SJSA1 (cell line): ENCODE data around the gene DLG2. TPM values are rescaled to one million over a fixed set of nuclear protein-coding genes. Genes with fewer than 3 reads are reported as not detected.

ENCODE experiments used
- DNase-seq, 2 experiments: peaks; one replicate each; pipeline ENCODE4 v3.0.0-alpha.2; 2015 to 2020; ENCODE audit warnings: low spot score in 2 of 2, low read depth in 1 of 2
- H3K27ac ChIP-seq: fragments of 250-450 bp; sonication (Bioruptor Pico); 2 replicates; pipeline ENCODE4 v1.5.1; 2020; ENCODE audit warnings: mild to moderate bottlenecking, moderate library complexity
- H3K27me3 ChIP-seq: fragments of 250-450 bp; sonication (Bioruptor Pico); replicated peaks from 2 replicates; pipeline ENCODE4 v1.5.1; 2020; ENCODE audit warnings: mild to moderate bottlenecking, moderate library complexity
- H3K36me3 ChIP-seq: fragments of 250-450 bp; sonication (Bioruptor Pico); 2 replicates; pipeline ENCODE4 v1.5.1; 2020; ENCODE audit warnings: mild to moderate bottlenecking
- H3K4me1 ChIP-seq: fragments of 250-450 bp; sonication (Bioruptor Pico); replicated peaks from 2 replicates; pipeline ENCODE4 v1.6.1; 2021; ENCODE audit warnings: mild to moderate bottlenecking
- H3K4me3 ChIP-seq: fragments of 250-450 bp; sonication (Bioruptor Pico); 2 replicates; pipeline ENCODE4 v1.5.1; 2020; ENCODE audit warnings: mild to moderate bottlenecking
- H3K9me3 ChIP-seq: fragments of 250-450 bp; sonication (Bioruptor Pico); replicated peaks from 2 replicates; pipeline ENCODE4 v1.5.1; 2020; ENCODE audit warnings: mild to moderate bottlenecking
- total RNA-seq: library from RNA; depleted of rRNA; stranded (reverse); fragments of >200 nt; shearing (Covaris generic); gene quantifications from 2 replicates; pipeline ENCODE4 v1.2.3, GENCODE V29; 2014

Gene DLG2
- total RNA-seq, 1 experiment from 2014 or later = 0.13 TPM

GRCh38 chr11:84628871-84629620 is 998.1 kb downstream of the DLG2 start:
- Histone ChIP-seq H3K4me1 (no peaks in the 10 kb centered on the region), H3K36me3 (no peaks in the 10 kb centered on the region), H3K27ac (no peak overlapping the region), H3K4me3 (no peak overlapping the region), H3K9me3 (no peaks in the 10 kb centered on the region), H3K27me3 (no peaks in the 10 kb centered on the region)
- no peak for DNase-seq

- no peaks in the 10 kb centered on the region for H3K36me3 ChIP-seq
- no peaks in the 10 kb centered on the region for H3K4me1 ChIP-seq
- H3K27ac ChIP-seq = no peak overlapping the region
- no peak overlapping the region for H3K4me3 ChIP-seq
- no peaks in the 10 kb centered on the region for H3K27me3 ChIP-seq
- DNase-seq = no peak
- H3K9me3 ChIP-seq = no peaks in the 10 kb centered on the region
These were observed 1000.9 kb downstream of the DLG2 start for GRCh38 chr11:84626256-84626655.

- H3K4me1 ChIP-seq = no peaks in the 10 kb centered on the region
- H3K36me3 ChIP-seq = no peaks in the 10 kb centered on the region
- DNase-seq = no peak
- H3K27ac ChIP-seq = no peak overlapping the region
- no peaks in the 10 kb centered on the region for H3K9me3 ChIP-seq
- no peaks in the 10 kb centered on the region for H3K27me3 ChIP-seq
- no peak overlapping the region for H3K4me3 ChIP-seq
These were observed 1014.5 kb downstream of the DLG2 start for GRCh38 chr11:84612645-84613044.

GRCh38 chr11:84608837-84609196 is 1018.3 kb downstream of the DLG2 start:
- no peak overlapping the region for H3K4me3 ChIP-seq
- no peaks in the 10 kb centered on the region for H3K36me3 ChIP-seq

GRCh38 chr11:84607975-84608836 is 1018.9 kb downstream of the DLG2 start:
- H3K4me3 ChIP-seq = no peak overlapping the region
- H3K4me1 ChIP-seq = no peaks in the 10 kb centered on the region
- DNase-seq = no peak
- H3K27ac ChIP-seq = no peak overlapping the region
- no peaks in the 10 kb centered on the region for H3K9me3 ChIP-seq
- H3K36me3 ChIP-seq = no peaks in the 10 kb centered on the region
- H3K27me3 ChIP-seq = no peaks in the 10 kb centered on the region

More at GRCh38 chr11:84608837-84609196, 1018.3 kb downstream of the DLG2 start:
- Histone ChIP-seq H3K27me3 (no peaks in the 10 kb centered on the region), H3K27ac (no peak overlapping the region), H3K4me1 (no peaks in the 10 kb centered on the region), H3K9me3 (no peaks in the 10 kb centered on the region)
- no peak for DNase-seq

GRCh38 chr11:84594602-84595001 is 1032.5 kb downstream of the DLG2 start:
- H3K27me3 ChIP-seq = no peaks in the 10 kb centered on the region
- no peaks in the 10 kb centered on the region for H3K4me1 ChIP-seq
- H3K36me3 ChIP-seq = no peaks in the 10 kb centered on the region
- no peak for DNase-seq
- no peak overlapping the region for H3K4me3 ChIP-seq
- H3K9me3 ChIP-seq = no peaks in the 10 kb centered on the region
- no peak overlapping the region for H3K27ac ChIP-seq

- Histone ChIP-seq H3K27ac (no peak overlapping the region), H3K9me3 (no peaks in the 10 kb centered on the region), H3K36me3 (no peaks in the 10 kb centered on the region), H3K27me3 (no peaks in the 10 kb centered on the region), H3K4me3 (no peak overlapping the region), H3K4me1 (no peaks in the 10 kb centered on the region)
- DNase-seq = no peak
These were observed 1037.0 kb downstream of the DLG2 start for GRCh38 chr11:84590106-84590505.

- no peaks in the 10 kb centered on the region for H3K9me3 ChIP-seq
- H3K27ac ChIP-seq = no peak overlapping the region
- H3K4me1 ChIP-seq = no peaks in the 10 kb centered on the region
- H3K27me3 ChIP-seq = no peaks in the 10 kb centered on the region
- H3K36me3 ChIP-seq = no peaks in the 10 kb centered on the region
- DNase-seq = no peak
- H3K4me3 ChIP-seq = no peak overlapping the region
These were observed 1038.9 kb downstream of the DLG2 start for GRCh38 chr11:84588131-84588829.

GRCh38 chr11:84583106-84583505 is 1044.0 kb downstream of the DLG2 start:
- H3K27me3 ChIP-seq = no peaks in the 10 kb centered on the region
- no peak overlapping the region for H3K27ac ChIP-seq
- DNase-seq = no peak
- H3K36me3 ChIP-seq = no peaks in the 10 kb centered on the region
- H3K4me3 ChIP-seq = no peak overlapping the region
- no peaks in the 10 kb centered on the region for H3K4me1 ChIP-seq
- H3K9me3 ChIP-seq = no peaks in the 10 kb centered on the region

GRCh38 chr11:84581083-84581482 is 1046.1 kb downstream of the DLG2 start:
- no peak overlapping the region for H3K4me3 ChIP-seq
- H3K36me3 ChIP-seq = no peaks in the 10 kb centered on the region
- no peaks in the 10 kb centered on the region for H3K9me3 ChIP-seq
- DNase-seq = no peak
- no peak overlapping the region for H3K27ac ChIP-seq
- H3K4me1 ChIP-seq = no peaks in the 10 kb centered on the region
- no peaks in the 10 kb centered on the region for H3K27me3 ChIP-seq

- Histone ChIP-seq H3K27me3 (no peaks in the 10 kb centered on the region), H3K27ac (no peak overlapping the region), H3K4me3 (no peak overlapping the region), H3K4me1 (no peaks in the 10 kb centered on the region), H3K9me3 (no peaks in the 10 kb centered on the region), H3K36me3 (no peaks in the 10 kb centered on the region)
- DNase-seq = no peak
These were observed 1046.7 kb downstream of the DLG2 start for GRCh38 chr11:84580428-84580827.

- no peak overlapping the region for H3K27ac ChIP-seq
- DNase-seq = no peak
- H3K36me3 ChIP-seq = no peaks in the 10 kb centered on the region
- no peak overlapping the region for H3K4me3 ChIP-seq
- H3K4me1 ChIP-seq = no peaks in the 10 kb centered on the region
- H3K27me3 ChIP-seq = no peaks in the 10 kb centered on the region
- H3K9me3 ChIP-seq = no peaks in the 10 kb centered on the region
These were observed 1053.3 kb downstream of the DLG2 start for GRCh38 chr11:84573868-84574267.

- Histone ChIP-seq H3K4me3 (no peak overlapping the region), H3K27me3 (no peaks in the 10 kb centered on the region), H3K36me3 (no peaks in the 10 kb centered on the region), H3K27ac (no peak overlapping the region), H3K9me3 (no peaks in the 10 kb centered on the region), H3K4me1 (no peaks in the 10 kb centered on the region)
- DNase-seq = no peak
These were observed 1060.5 kb downstream of the DLG2 start for GRCh38 chr11:84566671-84567070.

GRCh38 chr11:84564867-84565184 is 1062.3 kb downstream of the DLG2 start:
- Histone ChIP-seq H3K36me3 (no peaks in the 10 kb centered on the region), H3K9me3 (no peaks in the 10 kb centered on the region), H3K4me1 (no peaks in the 10 kb centered on the region), H3K4me3 (no peak overlapping the region), H3K27ac (no peak overlapping the region), H3K27me3 (no peaks in the 10 kb centered on the region)
- no peak for DNase-seq
